ENCODE data around the gene ZNF320. TPM values are rescaled to one million over a fixed set of nuclear protein-coding genes. Genes with fewer than 3 reads are reported as not detected.

The ZNF320 gene
- total and polyA plus RNA-seq, 7 experiments from 2014 or later = 4.5 to 13.4 (median 7.1) TPM

Other genes starting within 250 kb of the ZNF320 start
- 10 to 100 TPM; 23.4 to 56.0 (median 36.8) TPM for gene ZNF611, start 162.6 kb downstream of the ZNF320 start, total RNA-seq
- gene ZNF611, start 162.6 kb downstream of the ZNF320 start, polyA plus RNA-seq = 10 to 100 TPM; 32.6 to 43.5 TPM
- gene ZNF600, start 110.8 kb downstream of the ZNF320 start, total RNA-seq = 10 to 100 TPM in 4 of 5 experiments, 1 to 10 TPM in 1; 6.7 to 30.0 (median 19.8) TPM
- 10 to 100 TPM in 1 of 2 donors, 1 to 10 TPM in 1; 5.2 to 17.2 TPM for gene ZNF600, start 110.8 kb downstream of the ZNF320 start, polyA plus RNA-seq
- 10 to 100 TPM in 3 of 5 experiments, 1 to 10 TPM in 2; 6.5 to 26.0 (median 21.0) TPM for gene ZNF28, start 76.0 kb downstream of the ZNF320 start, total RNA-seq
- gene ZNF28, start 76.0 kb downstream of the ZNF320 start, polyA plus RNA-seq = 10 to 100 TPM; 10.2 to 14.4 TPM
- 10 to 100 TPM; 10.7 to 26.7 (median 21.7) TPM for gene ZNF468, start 40.0 kb downstream of the ZNF320 start, total RNA-seq
- gene ZNF468, start 40.0 kb downstream of the ZNF320 start, polyA plus RNA-seq = 10 to 100 TPM; 16.0 to 25.4 TPM
- gene ZNF888, start 25.8 kb upstream of the ZNF320 start, total RNA-seq = 1 to 10 TPM; 2.1 to 7.2 (median 6.0) TPM
- 1 to 10 TPM; 1.3 to 2.5 TPM for gene ZNF888, start 25.8 kb upstream of the ZNF320 start, polyA plus RNA-seq
- gene ZNF816, start 65.2 kb upstream of the ZNF320 start, total RNA-seq = 10 to 100 TPM in 3 of 5 experiments, 1 to 10 TPM in 2; 5.0 to 25.7 (median 11.0) TPM
- 10 to 100 TPM; 14.0 to 27.7 TPM for gene ZNF816, start 65.2 kb upstream of the ZNF320 start, polyA plus RNA-seq
- not detected for gene ERVV-1, start 116.3 kb upstream of the ZNF320 start, total RNA-seq
- not detected for gene ERVV-1, start 116.3 kb upstream of the ZNF320 start, polyA plus RNA-seq
- gene ERVV-2, start 147.1 kb upstream of the ZNF320 start, total RNA-seq = not detected
- gene ERVV-2, start 147.1 kb upstream of the ZNF320 start, polyA plus RNA-seq = not detected
- gene ZNF160, start 205.8 kb upstream of the ZNF320 start, total RNA-seq = 10 to 100 TPM; 39.1 to 75.3 (median 52.9) TPM
- 10 to 100 TPM; 24.2 to 32.6 TPM for gene ZNF160, start 205.8 kb upstream of the ZNF320 start, polyA plus RNA-seq
- 1 to 10 TPM in 2 of 5 experiments, under 1 TPM in 3; 0.58 to 2.1 (median 0.98) TPM for gene ZNF415, start 235.3 kb upstream of the ZNF320 start, total RNA-seq
- gene ZNF415, start 235.3 kb upstream of the ZNF320 start, polyA plus RNA-seq = 1 to 10 TPM; 2.2 to 3.6 TPM

Data from naive thymus-derived CD4-positive, alpha-beta T cell (primary cell).